HG02623 (cell line): Measurements from ENCODE around the gene SLC25A47.
"Not testable (repeated sequence)": the region's sequence is repeated elsewhere in the genome, so short reads cannot be mapped to it uniquely, and the experiment has no call there.

Experiments
- ATAC-seq: cut with Tn5 transposase; IDR thresholded peaks from one replicate; pipeline ENCODE4 v1.9.1; 2021; ENCODE audit warnings: moderate library complexity; ENCODE audit not compliant: unreplicated experiment

Gene SLC25A47

GRCh38 chr14:100304825-100305323, 18.3 kb upstream of the SLC25A47 start:
- no peak for ATAC-seq

GRCh38 chr14:100305324-100306100, 17.6 kb upstream of the SLC25A47 start:
- ATAC-seq: no peak

DNA sequence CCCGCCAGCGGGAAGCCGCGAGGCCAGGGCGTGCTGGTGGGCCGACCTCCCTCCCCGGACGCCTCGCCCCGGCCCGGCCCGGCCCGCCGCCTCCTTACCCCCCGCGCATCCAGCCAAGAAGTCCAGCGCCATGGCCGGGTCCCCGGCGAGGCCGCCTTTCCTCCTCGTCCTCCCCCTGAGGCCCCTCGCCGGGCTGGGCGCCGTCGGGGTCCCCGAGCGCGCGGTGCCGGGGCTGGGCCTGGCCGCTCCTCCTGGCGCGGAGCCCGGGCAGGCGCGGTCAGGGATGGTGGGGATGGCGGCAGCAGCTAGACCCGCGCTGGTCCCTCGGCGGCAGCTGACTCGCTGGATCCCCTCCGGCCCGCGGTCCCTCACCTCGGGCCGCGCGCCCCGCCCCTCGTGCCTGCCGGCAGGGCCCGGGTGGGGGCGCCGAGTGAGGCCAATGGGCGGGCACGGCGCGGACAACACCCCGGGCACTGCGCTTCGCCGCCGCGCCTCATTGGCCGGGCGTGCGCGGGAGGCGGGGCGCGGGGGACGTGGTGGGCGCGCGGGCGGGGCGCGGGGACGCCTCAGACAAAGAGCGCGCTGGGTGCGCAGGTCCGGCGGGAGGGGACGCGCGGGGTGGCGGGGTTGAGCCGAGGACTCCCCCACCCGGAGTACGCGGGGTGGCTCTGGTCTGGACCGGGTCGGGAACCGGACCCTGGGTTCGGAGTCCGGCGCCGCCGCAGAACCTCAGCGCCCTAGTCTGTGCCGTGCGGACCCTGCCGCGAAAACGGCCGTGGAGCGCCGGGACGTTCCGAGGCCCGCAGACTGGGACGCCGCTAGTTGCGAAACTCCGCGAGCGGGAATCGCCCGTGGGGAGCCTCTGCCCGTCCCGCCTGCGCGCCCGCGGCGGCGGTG, 16.8 kb upstream of the SLC25A47 start, which contains the start of gene SLC25A29:
TSS of gene SLC25A29 (minus strand) at position 344 of the 897 bp plus-strand sequence. CDS start at position 132, 212 bp downstream.
- peak; percentile 84 for ATAC-seq

DNA sequence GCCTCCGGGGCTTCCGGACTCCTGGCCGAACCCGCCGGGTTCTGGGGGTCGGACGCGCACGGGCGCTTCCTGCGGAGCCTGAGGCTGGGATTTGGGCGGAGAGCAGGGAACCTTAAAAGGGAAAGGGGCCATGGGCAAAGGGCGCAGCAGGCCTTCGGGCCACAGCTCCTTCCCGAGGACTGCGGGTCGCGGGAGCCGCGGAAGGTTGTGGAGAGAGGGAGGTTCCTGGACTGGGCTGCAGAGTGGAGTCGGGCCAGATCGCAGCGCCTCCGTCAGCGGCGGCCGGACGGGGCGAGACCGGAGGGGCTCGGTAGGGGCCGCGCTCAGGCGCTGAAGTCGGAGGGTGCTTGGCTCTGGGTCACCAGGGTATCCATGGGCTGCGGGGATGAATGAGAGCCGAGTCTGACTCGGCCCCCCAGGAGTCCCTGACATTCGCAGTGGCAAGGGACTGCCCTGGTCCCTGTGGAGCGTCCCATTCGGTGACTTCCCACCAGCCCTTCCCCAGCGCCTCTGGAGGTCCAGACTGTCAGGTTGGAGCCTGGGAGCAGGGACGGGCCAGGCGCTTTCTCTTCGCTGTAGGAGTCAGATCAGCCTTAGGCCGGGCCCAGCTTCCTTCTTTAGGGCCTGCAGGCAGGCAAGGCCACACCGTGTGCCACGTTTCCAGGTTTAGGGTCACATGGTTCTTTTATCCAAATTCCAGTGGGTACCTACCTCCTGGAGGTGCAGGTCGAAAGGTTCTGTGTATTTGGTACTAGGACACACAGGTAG, 16.0 kb upstream of the SLC25A47 start:
- ATAC-seq: no peak

- no peak for ATAC-seq
These were observed 15.2 kb upstream of the SLC25A47 start for GRCh38 chr14:100307766-100308426.

DNA sequence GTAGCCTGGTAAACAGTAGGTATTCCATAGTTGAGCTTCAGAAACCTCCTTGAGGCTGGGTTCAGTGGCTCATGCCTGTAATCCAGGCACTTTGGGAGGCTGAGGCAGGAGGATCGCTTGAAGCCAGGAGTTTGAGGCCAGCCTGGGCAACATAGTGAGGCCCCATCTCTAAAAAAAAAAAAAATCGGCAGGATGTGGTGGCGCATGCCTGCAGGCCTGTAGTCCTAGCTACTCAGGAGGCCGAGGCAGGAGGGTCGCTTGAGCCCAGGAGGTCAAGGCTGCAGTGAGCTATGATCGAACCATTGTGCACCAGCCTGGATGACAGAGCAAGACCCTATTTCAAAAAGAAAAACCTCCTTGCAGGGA, 14.7 kb upstream of the SLC25A47 start:
- not testable (repeated sequence) for ATAC-seq

- ATAC-seq: no peak
These were observed 14.0 kb upstream of the SLC25A47 start for GRCh38 chr14:100309028-100309737.

GRCh38 chr14:100312110-100312876, 10.8 kb upstream of the SLC25A47 start:
- ATAC-seq: not testable (repeated sequence)

- no peak for ATAC-seq
These were observed 10.2 kb upstream of the SLC25A47 start for GRCh38 chr14:100312877-100313400.

DNA sequence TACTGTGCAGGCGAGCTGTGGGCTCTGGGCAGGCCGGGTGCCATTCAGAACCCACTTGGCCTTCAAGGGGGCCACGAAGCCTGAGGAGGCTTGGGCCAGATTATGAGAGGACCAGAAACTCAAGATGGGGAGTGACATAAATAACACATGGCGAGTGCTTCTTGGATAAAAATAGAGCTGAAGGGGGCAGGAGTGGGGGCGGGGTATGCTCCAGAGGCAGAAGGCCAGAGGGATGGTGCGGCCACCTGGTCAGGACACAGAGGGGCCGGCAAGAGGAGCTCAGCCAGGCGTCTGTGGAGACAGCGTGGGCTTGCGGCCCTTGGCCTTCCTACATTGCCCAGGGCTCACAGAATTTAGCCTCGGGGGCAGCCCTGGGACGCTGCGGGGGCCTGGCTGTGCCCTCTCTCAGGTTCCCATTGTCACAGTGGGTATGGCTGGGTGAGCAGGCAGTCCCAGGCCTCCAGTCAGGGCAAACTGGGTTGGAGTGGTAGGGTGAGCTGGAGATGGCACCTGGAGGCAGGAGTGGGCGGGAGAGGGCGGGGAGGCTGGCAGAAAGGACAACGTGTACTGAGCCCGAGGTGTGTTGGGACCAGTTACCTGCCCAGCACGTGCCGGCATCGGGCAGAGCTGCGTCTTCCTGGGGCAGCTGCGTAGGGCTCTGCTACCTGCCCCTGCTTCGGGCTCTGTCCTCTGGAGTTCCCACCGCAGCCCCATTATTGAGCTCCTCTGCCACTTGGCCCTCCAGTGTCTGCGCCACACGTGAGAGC, 9.5 kb upstream of the SLC25A47 start:
- no peak for ATAC-seq

DNA sequence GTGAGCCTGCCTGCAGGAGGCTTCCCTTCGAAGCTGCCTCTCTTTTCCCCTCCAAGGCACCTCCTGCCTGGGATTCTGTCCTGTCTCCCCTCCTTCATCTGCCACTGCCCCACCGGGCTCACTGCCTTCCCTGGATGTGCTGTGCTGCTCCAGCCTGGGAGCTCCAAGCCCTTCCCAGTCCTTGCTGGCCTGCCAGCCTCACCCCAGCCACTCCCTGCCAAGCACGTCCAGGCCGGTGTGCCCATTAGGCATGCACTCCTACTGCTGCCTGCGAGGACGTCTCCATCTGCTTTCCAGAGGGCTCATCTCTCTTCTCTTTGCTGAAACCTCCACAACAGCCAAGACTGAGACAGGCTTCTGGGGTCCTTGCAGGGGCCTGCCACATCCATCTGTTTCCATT, 8.4 kb upstream of the SLC25A47 start:
- ATAC-seq: no peak

GRCh38 chr14:100317389-100317788, 5.8 kb upstream of the SLC25A47 start:
- ATAC-seq: no peak

DNA sequence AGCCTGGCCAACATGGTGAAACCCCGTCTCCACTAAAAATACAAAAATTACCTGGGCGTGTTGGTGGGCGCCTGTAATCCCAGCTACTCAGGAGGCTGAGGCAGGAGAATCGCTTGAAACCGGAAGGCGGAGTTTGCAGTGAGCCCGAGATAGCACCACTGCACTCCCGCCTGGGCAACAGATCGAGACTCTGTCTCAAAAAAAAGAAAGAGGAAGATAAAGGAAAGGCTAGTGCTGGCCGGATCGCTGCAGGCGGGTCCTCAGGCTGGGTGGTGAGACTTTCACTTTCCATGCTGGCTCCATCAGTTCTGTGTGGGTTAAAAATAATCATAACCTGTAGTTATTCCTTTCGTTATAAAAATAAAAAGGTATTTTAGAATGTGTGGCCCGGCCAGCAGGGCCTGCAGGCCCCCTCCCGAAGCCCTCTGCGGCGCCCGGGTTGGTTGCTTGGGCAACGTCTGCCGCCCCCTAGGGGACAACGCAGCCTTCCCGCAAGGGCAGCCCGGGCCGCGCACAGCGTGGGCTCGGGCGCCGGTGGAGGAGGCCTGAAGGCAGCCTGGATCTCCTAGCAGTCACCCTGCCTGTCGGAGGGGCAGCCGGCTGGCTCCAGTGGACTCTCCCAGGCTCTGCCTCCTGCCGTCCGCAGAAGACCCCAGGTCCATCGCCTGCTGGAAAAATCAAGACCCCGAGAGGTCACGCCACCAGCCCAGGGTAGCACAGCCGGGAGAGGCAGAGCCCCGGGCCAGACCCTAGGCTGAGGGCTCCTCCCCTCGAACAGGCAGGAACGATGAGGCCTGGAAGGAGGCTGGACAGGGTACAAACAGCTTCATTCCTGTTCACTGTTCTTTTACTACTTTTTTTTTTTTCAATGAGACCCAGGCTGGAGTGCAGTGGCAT, 5.0 kb upstream of the SLC25A47 start:
- ATAC-seq: peak; percentile 79

GRCh38 chr14:100320157-100320856, 2.8 kb upstream of the SLC25A47 start:
- no peak for ATAC-seq

- no peak for ATAC-seq
These were observed 1.5 kb upstream of the SLC25A47 start for GRCh38 chr14:100321473-100322137.
